SK-N-SH (cell line): Measurements from ENCODE around the gene ASPG. TPM values are rescaled to one million over a fixed set of nuclear protein-coding genes. Genes with fewer than 3 reads are reported as not detected.

Source experiments
- CTCF ChIA-PET: fragments of 300-600, 350-600 bp; formaldehyde crosslinking; extraction: SDS; loops from one replicate; lab custom pipeline; 2021; lab: Yijun Ruan, JAX
- POLR2A ChIA-PET: fragments of 350-600 bp; sonication (Branson Sonifier 250); formaldehyde crosslinking; extraction: SDS; loops from one replicate; lab custom pipeline; 2020; ENCODE audit warnings: antibody characterized with exemption, inconsistent platforms; lab: Yijun Ruan, JAX
- DNase-seq: peaks from one replicate; pipeline ENCODE4 v3.0.0; 2012
- H2AFZ ChIP-seq: fragments of 200-600 bp; sonication (generic); 2 replicates; pipeline ENCODE4 v1.8.1; 2016; ENCODE audit warnings: antibody characterized with exemption, mild to moderate bottlenecking, low read depth
- H3F3A ChIP-seq: fragments of 200-600 bp; sonication (generic); replicated peaks from 2 replicates; pipeline ENCODE3; 2016; ENCODE audit warnings: antibody characterized with exemption, mild to moderate bottlenecking; ENCODE audit not compliant: insufficient read depth
- H3K27ac ChIP-seq, 2 experiments: fragments of 200-500 bp in 1 of 2; fragments of 200-600 bp in 1 of 2; sonication (Bioruptor generic) in 1 of 2; sonication (generic), shearing (Covaris generic) in 1 of 2; 2 replicates each; pipeline versions ENCODE4 v1.5.1 to v1.6.1; 2014 to 2016; ENCODE audit warnings: low read depth in 2 of 2, inconsistent platforms in 1 of 2, low read length in 1 of 2, mild to moderate bottlenecking in 1 of 2, mixed read lengths in 1 of 2
- H3K27me3 ChIP-seq: fragments of 200-600 bp; sonication (generic), shearing (Covaris generic); 2 replicates; pipeline ENCODE4 v1.6.1; 2016; ENCODE audit warnings: mixed run types; ENCODE audit not compliant: insufficient read depth
- H3K36me3 ChIP-seq, 2 experiments: fragments of 200-500 bp in 1 of 2; fragments of 200-600 bp in 1 of 2; sonication (Bioruptor generic) in 1 of 2; sonication (generic) in 1 of 2; replicated peaks in 1 of 2; 2 replicates each; pipeline versions ENCODE3 to v1.5.1; 2014 to 2016; ENCODE audit warnings: low read length in 1 of 2, mild to moderate bottlenecking in 1 of 2; ENCODE audit not compliant: insufficient read depth in 2 of 2, control insufficient read depth in 1 of 2
- H3K4me1 ChIP-seq, 2 experiments: fragments of 200-500 bp in 1 of 2; fragments of 200-600 bp in 1 of 2; sonication (Bioruptor generic) in 1 of 2; sonication (generic), shearing (Covaris generic) in 1 of 2; 2 replicates each; pipeline versions ENCODE4 v1.5.1 to v1.6.1; 2014 to 2016; ENCODE audit warnings: low read depth in 1 of 2, low read length in 1 of 2, mixed run types in 1 of 2; ENCODE audit not compliant: insufficient read depth in 2 of 2, control insufficient read depth in 1 of 2
- H3K4me2 ChIP-seq: fragments of 200-600 bp; sonication (generic), shearing (Covaris generic); 2 replicates; pipeline ENCODE4 v1.6.1; 2017; ENCODE audit warnings: mixed run types
- H3K4me3 ChIP-seq, 2 experiments: fragments of 200-500 bp in 1 of 2; fragments of 200-600 bp in 1 of 2; sonication (Bioruptor generic) in 1 of 2; sonication (generic), shearing (Covaris generic) in 1 of 2; 2 replicates each; pipeline versions ENCODE4 v1.5.1 to v1.8.1; 2014 to 2016; ENCODE audit warnings: low read depth in 2 of 2, inconsistent platforms in 1 of 2, low read length in 1 of 2, mild to moderate bottlenecking in 1 of 2, mixed read lengths in 1 of 2, moderate library complexity in 1 of 2
- H3K79me2 ChIP-seq: fragments of 200-600 bp; sonication (generic); 2 replicates; pipeline ENCODE4 v1.8.1; 2017; ENCODE audit warnings: mild to moderate bottlenecking; ENCODE audit not compliant: insufficient read depth
- H3K9ac ChIP-seq: fragments of 200-600 bp; sonication (generic); 2 replicates; pipeline ENCODE4 v1.6.1; 2017; ENCODE audit warnings: mixed run types
- H3K9me2 ChIP-seq: fragments of 200-600 bp; sonication (generic); 2 replicates; pipeline ENCODE4 v1.6.1; 2017; ENCODE audit warnings: mixed run types
- H3K9me3 ChIP-seq: fragments of 200-600 bp; sonication (generic); 2 replicates; pipeline ENCODE4 v1.6.1; 2017; ENCODE audit warnings: mixed run types, mild to moderate bottlenecking, moderate library complexity
- H4K20me1 ChIP-seq: fragments of 200-600 bp; sonication (generic); 2 replicates; pipeline ENCODE4 v1.6.1; 2017; ENCODE audit warnings: mild to moderate bottlenecking, mixed run types; ENCODE audit not compliant: insufficient read depth
- ELF1 ChIP-seq: IDR thresholded peaks from 2 replicates; pipeline ENCODE4 v1.4.0; 2012
- FOSL2 ChIP-seq: IDR thresholded peaks from 2 replicates; pipeline ENCODE4 v1.4.0; 2012; ENCODE audit warnings: low read depth, mild to moderate bottlenecking, moderate library complexity, borderline replicate concordance
- FOXJ3 ChIP-seq: sonication (generic); formaldehyde crosslinking; IDR thresholded peaks from 2 replicates; pipeline ENCODE4 v1.5.1; 2020; ENCODE audit warnings: mild to moderate bottlenecking, missing genetic modification reagents
- GABPA ChIP-seq: IDR thresholded peaks from 2 replicates; pipeline ENCODE4 v1.4.0; 2012; ENCODE audit warnings: low read depth, mild to moderate bottlenecking
- GATA2 ChIP-seq: sonication (generic); formaldehyde crosslinking; IDR thresholded peaks from 2 replicates; pipeline ENCODE4 v1.5.0; 2020; ENCODE audit warnings: mild to moderate bottlenecking, missing genetic modification reagents
- IRF3 ChIP-seq: fragments of 150-350 bp; IDR thresholded peaks from 2 replicates; pipeline ENCODE4 v1.6.1; 2016; ENCODE audit warnings: mild to moderate bottlenecking, low read depth, low read length
- MEF2A ChIP-seq: IDR thresholded peaks from 2 replicates; pipeline ENCODE4 v1.4.0; 2012; ENCODE audit warnings: low read depth, borderline replicate concordance
- RAD21 ChIP-seq: IDR thresholded peaks from 2 replicates; pipeline ENCODE4 v1.6.1; 2012; ENCODE audit warnings: mild to moderate bottlenecking, low read length
- REST ChIP-seq: IDR thresholded peaks from 2 replicates; pipeline ENCODE4 v1.6.1; 2012; ENCODE audit warnings: mild to moderate bottlenecking, low read depth, low read length, moderate library complexity
- TAF1 ChIP-seq: IDR thresholded peaks from 2 replicates; pipeline ENCODE4 v1.6.1; 2012; ENCODE audit warnings: low read depth, mild to moderate bottlenecking, low read length, moderate library complexity, borderline replicate concordance
- YY1 ChIP-seq: IDR thresholded peaks from 2 replicates; pipeline ENCODE4 v1.4.0; 2012; ENCODE audit warnings: low read depth, mild to moderate bottlenecking
- WGBS: methylation state at CpG from one replicate; pipeline ENCODE4 v1.1.6; 2017; ENCODE audit warnings: low lambda C conversion rate; 5-methylcytosine and 5-hydroxymethylcytosine counted together
- polyA plus RNA-seq, 3 experiments: library from polyadenylated mRNA; depleted of rRNA; stranded (reverse); fragments of >200 nt; gene quantifications; 2 replicates each; pipeline ENCODE4 v1.2.3, GENCODE V29; 2012
- TF ChIP-seq, protein P1 (sequence below): IDR thresholded peaks from 2 replicates; pipeline ENCODE4 v1.4.0; 2012; ENCODE audit warnings: low read depth, borderline replicate concordance

The ASPG gene
- polyA plus RNA-seq, 1 of the 3 experiments (the other 2 are of a cell fraction): not detected

- no peak for TF ChIP-seq RAD21
- no peak for TF ChIP-seq IRF3
- no peak for TF ChIP-seq TAF1
Measured at GRCh38 chr14:104066279-104066678, 19.2 kb upstream of the ASPG start (continued).

GRCh38 chr14:104066719-104067295 is 18.7 kb upstream of the ASPG start:
- Histone ChIP-seq H3K79me2 (no peaks in the 10 kb centered on the region), H3K9me2 (no peaks in the 10 kb centered on the region), H2AFZ (no peak overlapping the region), H3K4me2 (no peak overlapping the region), H4K20me1 (no peaks in the 10 kb centered on the region), H3F3A (no peaks in the 10 kb centered on the region), H3K9ac (no peak overlapping the region), H3K4me1 (no peaks in the 10 kb centered on the region), H3K9me3 (no peaks in the 10 kb centered on the region), H3K27me3 (peaks cover 7% of the 10 kb centered on the region; the same call in 1 of the 2 replicates), H3K4me3 (no peak overlapping the region), H3K27ac (no peak overlapping the region), H3K36me3 (no peaks in the 10 kb centered on the region)
- 6% methylated on average over 3 of the region's 4 CpGs for WGBS
- TF ChIP-seq MEF2A (no peak), GATA2 (no peak), FOXJ3 (no peak), YY1 (no peak), ELF1 (no peak), REST (no peak), TAF1 (no peak), FOSL2 (no peak), GABPA (no peak), RAD21 (no peak)
- TF ChIP-seq, protein P1, sequence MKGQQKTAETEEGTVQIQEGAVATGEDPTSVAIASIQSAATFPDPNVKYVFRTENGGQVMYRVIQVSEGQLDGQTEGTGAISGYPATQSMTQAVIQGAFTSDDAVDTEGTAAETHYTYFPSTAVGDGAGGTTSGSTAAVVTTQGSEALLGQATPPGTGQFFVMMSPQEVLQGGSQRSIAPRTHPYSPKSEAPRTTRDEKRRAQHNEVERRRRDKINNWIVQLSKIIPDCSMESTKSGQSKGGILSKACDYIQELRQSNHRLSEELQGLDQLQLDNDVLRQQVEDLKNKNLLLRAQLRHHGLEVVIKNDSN: no peak
- ChIA-PET POLR2A (no interaction called here), CTCF (no interaction called here)
- no peak for DNase-seq
